ENCODE data around the gene ZCCHC4.

- no peak for TF ChIP-seq CTCF (IDR thresholded peaks at IDR 0.05; ENCODE audit: insufficient read depth, low read length)
- TF ChIP-seq POLR2AphosphoS5 (IDR thresholded peaks at IDR 0.05; ENCODE audit: low read depth), result no peak
Observed at GRCh38 chr4:25379591-25379990, 67.0 kb downstream of the ZCCHC4 start.

Measured in HL-60 (cell line).